K562 (cell line): ENCODE measurements around the gene ABCA3. TPM values are rescaled to one million over a fixed set of nuclear protein-coding genes. Genes with fewer than 3 reads are reported as not detected.
A peak's percentile ranks its signal among the peaks of the same experiment; 100 is the strongest.

Experiments used
- CBX1 ChIP-seq: sonication (generic); IDR thresholded peaks from 2 replicates; pipeline ENCODE4 v1.6.1; 2016; ENCODE audit warnings: antibody characterized with exemption, low read depth, mild to moderate bottlenecking
- CREM ChIP-seq: IDR thresholded peaks from 2 replicates; pipeline ENCODE4 v1.6.1; 2014; ENCODE audit warnings: antibody characterized with exemption, low read depth
- DEAF1 ChIP-seq: fragments of 450-650 bp; formaldehyde crosslinking; IDR thresholded peaks from 2 replicates; pipeline ENCODE4 v1.4.0; 2020; ENCODE audit warnings: mild to moderate bottlenecking, moderate library complexity
- FOXO4 ChIP-seq: fragments of 450-650 bp; formaldehyde crosslinking; IDR thresholded peaks from 2 replicates; pipeline ENCODE4 v1.4.0; 2020; ENCODE audit warnings: mild to moderate bottlenecking, moderate library complexity
- FUS ChIP-seq: fragments of 200-400 bp; formaldehyde crosslinking; optimal IDR thresholded peaks from 2 replicates; pipeline ENCODE3; 2017; ENCODE audit warnings: low read depth, low read length
- L3MBTL2 ChIP-seq: fragments of 450-650 bp; IDR thresholded peaks from 2 replicates; pipeline ENCODE4 v1.6.1; 2016; ENCODE audit warnings: mild to moderate bottlenecking, moderate library complexity
- NR3C1 ChIP-seq: sonication (generic); formaldehyde crosslinking; IDR thresholded peaks from 2 replicates; pipeline ENCODE4 v1.8.1; 2022; ENCODE audit warnings: missing genetic modification reagents
- SRF ChIP-seq, 2 experiments: fragments of 250-450, 450-650 bp in 1 of 2; sonication (Bioruptor Pico) in 1 of 2; sonication (generic) in 1 of 2; formaldehyde crosslinking; IDR thresholded peaks; 2 replicates each; pipeline versions ENCODE4 v1.5.0 to v1.5.1; 2020 to 2022; ENCODE audit warnings: mild to moderate bottlenecking in 1 of 2, missing genetic modification reagents in 1 of 2
- STAT5A ChIP-seq: IDR thresholded peaks from 2 replicates; pipeline ENCODE4 v1.6.1; 2012; ENCODE audit warnings: low read length, inconsistent platforms, borderline replicate concordance
- TCF3 ChIP-seq: sonication (generic); formaldehyde crosslinking; IDR thresholded peaks from 2 replicates; pipeline ENCODE4 v1.4.0; 2020; ENCODE audit warnings: mild to moderate bottlenecking, missing genetic modification reagents
- ZNF239 ChIP-seq: fragments of 250-450 bp; sonication (Bioruptor Pico); IDR thresholded peaks from 2 replicates; pipeline ENCODE4 v1.4.0; 2020; ENCODE audit warnings: mild to moderate bottlenecking
- ZNF75A ChIP-seq: fragments of 450-650 bp; formaldehyde crosslinking; IDR thresholded peaks from 2 replicates; pipeline ENCODE4 v1.4.0; 2020; ENCODE audit warnings: mild to moderate bottlenecking
- polyA plus RNA-seq, 8 experiments: library from polyadenylated mRNA; depleted of rRNA in 4 of 8; stranded (reverse) in 5 of 8; unstranded in 3 of 8; fragments of >200 nt; fragmentation: Nextera tagmentation in 2 of 8; fragmentation: Illumina TruSeq in 1 of 8; extraction: Ambion mirVana in 2 of 8; extraction: Trizol in 1 of 8; gene quantifications; 2 replicates each; pipeline versions ENCODE4 v1.2.1 to v1.2.3, GENCODE V29; 2011 to 2014; ENCODE audit warnings: inconsistent platforms in 1 of 8, missing spikeins in 1 of 8
- total RNA-seq, 7 experiments: library from RNA; depleted of rRNA in 6 of 7; stranded (reverse); fragments of >200 nt in 6 of 7; fragmentation: Illumina TruSeq in 2 of 7; extraction: Trizol in 2 of 7; gene quantifications; 2 replicates each; pipeline versions ENCODE4 v1.2.1 to v1.2.3, GENCODE V29; 2011 to 2021; ENCODE audit warnings: low replicate concordance in 1 of 7
- TF ChIP-seq, protein P1 (sequence below): fragments of 450-650 bp; IDR thresholded peaks from one replicate; pipeline ENCODE4 v1.6.1; 2018; ENCODE audit warnings: mild to moderate bottlenecking, moderate library complexity; ENCODE audit not compliant: partially characterized antibody
- TF ChIP-seq, protein P2 (sequence below): fragments of 450-650 bp; formaldehyde crosslinking; IDR thresholded peaks from 2 replicates; pipeline ENCODE4 v1.4.0; 2022; ENCODE audit warnings: missing genetic modification characterization
- TF ChIP-seq, protein P3 (sequence below): sonication (generic); formaldehyde crosslinking; IDR thresholded peaks from 2 replicates; pipeline ENCODE4 v1.8.0; 2022; ENCODE audit warnings: missing genetic modification reagents, mild to moderate bottlenecking, moderate library complexity, borderline replicate concordance
- TF ChIP-seq, protein P4 (sequence below): fragments of 250-450 bp; sonication (Bioruptor Pico); IDR thresholded peaks from 2 replicates; pipeline ENCODE4 v1.5.0; 2021
- TF ChIP-seq, protein P5 (sequence below): fragments of 250-450 bp; sonication (Bioruptor Pico); IDR thresholded peaks from 2 replicates; pipeline ENCODE4 v1.4.0; 2020; ENCODE audit warnings: borderline replicate concordance

Gene ABCA3
- total and polyA plus RNA-seq, 9 of the 15 experiments (the other 6 are each of a cell fraction or from before 2014, with no cell fraction given), result 0.66 to 23.7 (median 6.9) TPM

GRCh38 chr16:2340564-2341455 lies at the start of gene ABCA3 (continued):
- TF ChIP-seq, protein P1, sequence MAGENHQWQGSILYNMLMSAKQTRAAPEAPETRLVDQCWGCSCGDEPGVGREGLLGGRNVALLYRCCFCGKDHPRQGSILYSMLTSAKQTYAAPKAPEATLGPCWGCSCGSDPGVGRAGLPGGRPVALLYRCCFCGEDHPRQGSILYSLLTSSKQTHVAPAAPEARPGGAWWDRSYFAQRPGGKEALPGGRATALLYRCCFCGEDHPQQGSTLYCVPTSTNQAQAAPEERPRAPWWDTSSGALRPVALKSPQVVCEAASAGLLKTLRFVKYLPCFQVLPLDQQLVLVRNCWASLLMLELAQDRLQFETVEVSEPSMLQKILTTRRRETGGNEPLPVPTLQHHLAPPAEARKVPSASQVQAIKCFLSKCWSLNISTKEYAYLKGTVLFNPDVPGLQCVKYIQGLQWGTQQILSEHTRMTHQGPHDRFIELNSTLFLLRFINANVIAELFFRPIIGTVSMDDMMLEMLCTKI, result no peak
- TF ChIP-seq STAT5A, result peak; percentile 32; the same call in 1 of the 2 replicates
- peak; percentile 84 for TF ChIP-seq CREM
- TF ChIP-seq, protein P2, sequence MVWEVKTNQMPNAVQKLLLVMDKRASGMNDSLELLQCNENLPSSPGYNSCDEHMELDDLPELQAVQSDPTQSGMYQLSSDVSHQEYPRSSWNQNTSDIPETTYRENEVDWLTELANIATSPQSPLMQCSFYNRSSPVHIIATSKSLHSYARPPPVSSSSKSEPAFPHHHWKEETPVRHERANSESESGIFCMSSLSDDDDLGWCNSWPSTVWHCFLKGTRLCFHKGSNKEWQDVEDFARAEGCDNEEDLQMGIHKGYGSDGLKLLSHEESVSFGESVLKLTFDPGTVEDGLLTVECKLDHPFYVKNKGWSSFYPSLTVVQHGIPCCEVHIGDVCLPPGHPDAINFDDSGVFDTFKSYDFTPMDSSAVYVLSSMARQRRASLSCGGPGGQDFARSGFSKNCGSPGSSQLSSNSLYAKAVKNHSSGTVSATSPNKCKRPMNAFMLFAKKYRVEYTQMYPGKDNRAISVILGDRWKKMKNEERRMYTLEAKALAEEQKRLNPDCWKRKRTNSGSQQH (CRISPR knock-in tag), result peak; percentile 65; the same call in 1 of the 2 replicates
- TF ChIP-seq CBX1, result peak; percentile 99
- peak in 1 of 2 experiments; percentile 79; a peak in 2 of 4 replicates for TF ChIP-seq SRF (CRISPR knock-in tag; IDR thresholded peaks at IDR 0.05)
- TF ChIP-seq TCF3, result peak; percentile 57
- no peak for TF ChIP-seq ZNF75A
- TF ChIP-seq, protein P3, sequence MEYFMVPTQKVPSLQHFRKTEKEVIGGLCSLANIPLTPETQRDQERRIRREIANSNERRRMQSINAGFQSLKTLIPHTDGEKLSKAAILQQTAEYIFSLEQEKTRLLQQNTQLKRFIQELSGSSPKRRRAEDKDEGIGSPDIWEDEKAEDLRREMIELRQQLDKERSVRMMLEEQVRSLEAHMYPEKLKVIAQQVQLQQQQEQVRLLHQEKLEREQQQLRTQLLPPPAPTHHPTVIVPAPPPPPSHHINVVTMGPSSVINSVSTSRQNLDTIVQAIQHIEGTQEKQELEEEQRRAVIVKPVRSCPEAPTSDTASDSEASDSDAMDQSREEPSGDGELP, result peak; percentile 94
- TF ChIP-seq, protein P4, sequence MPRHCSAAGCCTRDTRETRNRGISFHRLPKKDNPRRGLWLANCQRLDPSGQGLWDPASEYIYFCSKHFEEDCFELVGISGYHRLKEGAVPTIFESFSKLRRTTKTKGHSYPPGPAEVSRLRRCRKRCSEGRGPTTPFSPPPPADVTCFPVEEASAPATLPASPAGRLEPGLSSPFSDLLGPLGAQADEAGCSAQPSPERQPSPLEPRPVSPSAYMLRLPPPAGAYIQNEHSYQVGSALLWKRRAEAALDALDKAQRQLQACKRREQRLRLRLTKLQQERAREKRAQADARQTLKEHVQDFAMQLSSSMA, result no peak
- 0 out of 2 replicates have a peak, but pooled peaks have one; percentile 52 for TF ChIP-seq FOXO4 (CRISPR knock-in tag)
- peak; percentile 73; the same call in 1 of the 2 replicates for TF ChIP-seq DEAF1 (CRISPR knock-in tag)
- peak; percentile 85 for TF ChIP-seq NR3C1 (CRISPR knock-in tag)
- peak; percentile 53; the same call in 1 of the 2 replicates for TF ChIP-seq ZNF239 (CRISPR knock-in tag)
- TF ChIP-seq, protein P5, sequence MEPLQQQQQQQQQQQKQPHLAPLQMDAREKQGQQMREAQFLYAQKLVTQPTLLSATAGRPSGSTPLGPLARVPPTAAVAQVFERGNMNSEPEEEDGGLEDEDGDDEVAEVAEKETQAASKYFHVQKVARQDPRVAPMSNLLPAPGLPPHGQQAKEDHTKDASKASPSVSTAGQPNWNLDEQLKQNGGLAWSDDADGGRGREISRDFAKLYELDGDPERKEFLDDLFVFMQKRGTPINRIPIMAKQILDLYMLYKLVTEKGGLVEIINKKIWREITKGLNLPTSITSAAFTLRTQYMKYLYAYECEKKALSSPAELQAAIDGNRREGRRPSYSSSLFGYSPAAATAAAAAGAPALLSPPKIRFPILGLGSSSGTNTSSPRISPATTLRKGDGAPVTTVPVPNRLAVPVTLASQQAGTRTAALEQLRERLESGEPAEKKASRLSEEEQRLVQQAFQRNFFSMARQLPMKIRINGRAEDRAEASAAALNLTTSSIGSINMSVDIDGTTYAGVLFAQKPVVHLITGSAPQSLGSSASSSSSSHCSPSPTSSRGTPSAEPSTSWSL, result peak; percentile 8; the same call in 1 of the 2 replicates
- peak; percentile 100 for TF ChIP-seq L3MBTL2
- TF ChIP-seq FUS, result peak; percentile 75
